Right lobe of liver (tissue), 6 donors: ENCODE measurements around the gene PTCD3. TPM values are rescaled to one million over a fixed set of nuclear protein-coding genes. Genes with fewer than 3 reads are reported as not detected.

Experiments
- ATAC-seq, 4 donors: fragments of 200-7000 bp; cut with Tn5 transposase; one replicate each; pipeline ENCODE4 v1.9.1; 2020; ENCODE audit warnings: mild to moderate bottlenecking in 4 of 4, moderate library complexity in 4 of 4
- DNase-seq, 3 donors: peaks; one replicate each; pipeline ENCODE4 v3.0.0-alpha.2; 2020
- H3K27ac ChIP-seq, 3 donors: fragments of 200-600 bp; one replicate each; pipeline ENCODE4 v1.8.0; 2022
- H3K27me3 ChIP-seq, 2 donors: fragments of 200-600 bp; one replicate each; pipeline ENCODE4 v1.8.0; 2022
- H3K36me3 ChIP-seq, 4 donors: fragments of 200-600 bp; sonication (generic) in 1 of 4; one replicate each; pipeline versions ENCODE4 v1.5.1 to v1.8.0; 2017 to 2022; ENCODE audit warnings: control low read depth in 1 of 4
- H3K4me1 ChIP-seq, 4 donors: fragments of 200-600 bp; sonication (generic) in 1 of 4; one replicate each; pipeline versions ENCODE4 v1.5.1 to v1.8.0; 2017 to 2022; ENCODE audit warnings: control low read depth in 1 of 4
- H3K4me3 ChIP-seq, 3 donors: fragments of 200-600 bp; one replicate each; pipeline ENCODE4 v1.8.0; 2022
- H3K9me3 ChIP-seq, 4 donors: fragments of 200-600 bp; sonication (generic) in 1 of 4; one replicate each; pipeline versions ENCODE4 v1.5.1 to v1.8.0; 2017 to 2022; ENCODE audit warnings: control low read depth in 1 of 4
- POLR2A ChIP-seq: fragments of 450-650 bp; IDR thresholded peaks from one replicate; pipeline ENCODE4 v1.6.1; 2017; ENCODE audit warnings: antibody characterized with exemption, mild to moderate bottlenecking
- WGBS: methylation state at CpG from one replicate; pipeline ENCODE4 v1.1.6; 2018; ENCODE audit warnings: low coverage, low lambda C conversion rate; ENCODE audit not compliant: insufficient coverage; ENCODE audit errors: missing lambda C conversion rate; 5-methylcytosine and 5-hydroxymethylcytosine counted together
- intact Hi-C, 2 donors: fragments of 100-400 bp; cut with DNase I; formaldehyde crosslinking; loops; one replicate each; pipeline versions ENCODE4 v1.11.2 to v1.14.1; 2022
- total RNA-seq, 6 experiments: library from RNA; depleted of rRNA in 2 of 6; stranded (reverse); fragments of >200 nt in 2 of 6; fragmentation: NEBNext Ultra II Directional in 3 of 6; extraction: Animal tissue kit (Norgen Biotek cat#: 25700) in 3 of 6; gene quantifications; one replicate each; pipeline versions ENCODE4 v1.1.0 to v1.2.4, GENCODE V29; 2016 to 2023
- TF ChIP-seq, protein P1 (sequence below), 4 donors: fragments of 200-600 bp in 3 of 4; fragments of 450-650 bp in 1 of 4; IDR thresholded peaks; one replicate each; pipeline versions ENCODE4 v1.5.1 to v1.8.0; 2016 to 2022; ENCODE audit warnings: antibody characterized with exemption in 4 of 4, mild to moderate bottlenecking in 2 of 4
- donor health status: DM: no; HTN: yes; CAD: no.
- donor health status: DM: no; HTN: no; CAD: no.
- donor health status: DM: no; HTN: no; CAD: no.
- donor health status: DM: no; HTN: yes; CAD: no.
- donor health status: DM: no; HTN: yes; CAD: no.

The PTCD3 gene
- total RNA-seq, 6 experiments from 2014 or later = 47.6 to 68.2 (median 56.1) TPM

DNA sequence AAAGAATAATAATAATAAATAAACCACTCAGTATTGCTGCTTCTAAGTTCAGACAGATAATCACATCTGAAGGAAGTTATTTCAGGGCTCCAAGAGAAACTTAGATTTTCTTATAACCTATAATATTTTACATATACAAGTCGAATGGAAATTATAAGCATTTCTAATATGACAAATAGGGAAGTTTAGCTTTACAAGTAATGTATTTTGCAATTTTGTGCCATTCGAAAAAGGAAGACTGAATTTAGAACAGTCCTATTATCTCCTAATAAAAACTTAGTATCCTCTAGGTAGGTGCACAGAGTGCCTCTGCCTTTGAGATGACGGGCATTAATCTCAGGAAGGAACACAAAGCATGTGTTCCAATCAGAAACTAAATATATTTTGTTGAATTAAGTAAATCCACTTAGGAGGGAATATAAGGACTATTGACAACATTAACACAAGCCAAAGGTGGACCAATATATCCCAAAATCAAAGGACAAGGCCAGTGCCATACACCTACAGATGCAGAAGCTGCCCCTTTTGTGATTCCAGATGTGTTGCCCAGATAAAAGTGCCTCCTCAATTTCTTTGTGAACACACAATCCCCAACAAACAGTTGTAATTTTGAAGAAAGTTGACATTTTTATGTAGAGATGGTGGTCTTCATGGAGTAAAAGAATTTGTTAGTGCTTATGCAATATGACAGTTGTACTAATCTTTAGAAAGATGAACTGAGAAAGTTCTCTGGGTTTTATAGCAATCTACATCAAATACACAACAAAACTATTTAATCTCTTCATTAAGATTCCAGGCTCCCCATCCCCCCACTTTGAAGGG is 36.6 kb downstream of the PTCD3 start:
- 55% methylated on average over 3 of the region's 3 CpGs for WGBS
- H3K4me1 ChIP-seq = no peaks in the 10 kb centered on the region

DNA sequence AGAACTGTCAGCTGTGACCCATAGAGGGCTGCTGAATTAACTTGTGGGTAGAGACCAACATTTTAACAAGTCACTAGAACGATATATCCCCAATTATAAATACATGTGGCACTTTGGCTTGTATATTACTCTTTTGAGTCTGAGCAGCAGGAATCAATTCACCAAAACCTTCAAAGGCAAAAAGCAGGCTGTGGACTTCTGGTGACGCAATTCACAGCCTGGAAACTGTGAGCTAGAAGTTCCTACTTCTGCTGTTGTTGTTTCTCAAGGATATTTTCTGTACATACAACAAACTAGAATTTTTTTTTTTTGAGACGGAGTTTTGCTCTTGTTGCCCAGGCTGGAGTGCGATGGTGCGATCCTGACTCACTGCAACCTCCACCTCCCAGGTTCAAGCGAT is 37.3 kb downstream of the PTCD3 start:
- no peak for DNase-seq
- Histone ChIP-seq H3K4me1 (no peaks in the 10 kb centered on the region), H3K27me3 (no peaks in the 10 kb centered on the region), H3K36me3 (peaks cover 0 to 87% (median 35%) of the 10 kb centered on the region in 4 donors), H3K27ac (no peak overlapping the region), H3K4me3 (no peak overlapping the region), H3K9me3 (no peaks in the 10 kb centered on the region)
- no peak for ATAC-seq
- TF ChIP-seq, protein P1, sequence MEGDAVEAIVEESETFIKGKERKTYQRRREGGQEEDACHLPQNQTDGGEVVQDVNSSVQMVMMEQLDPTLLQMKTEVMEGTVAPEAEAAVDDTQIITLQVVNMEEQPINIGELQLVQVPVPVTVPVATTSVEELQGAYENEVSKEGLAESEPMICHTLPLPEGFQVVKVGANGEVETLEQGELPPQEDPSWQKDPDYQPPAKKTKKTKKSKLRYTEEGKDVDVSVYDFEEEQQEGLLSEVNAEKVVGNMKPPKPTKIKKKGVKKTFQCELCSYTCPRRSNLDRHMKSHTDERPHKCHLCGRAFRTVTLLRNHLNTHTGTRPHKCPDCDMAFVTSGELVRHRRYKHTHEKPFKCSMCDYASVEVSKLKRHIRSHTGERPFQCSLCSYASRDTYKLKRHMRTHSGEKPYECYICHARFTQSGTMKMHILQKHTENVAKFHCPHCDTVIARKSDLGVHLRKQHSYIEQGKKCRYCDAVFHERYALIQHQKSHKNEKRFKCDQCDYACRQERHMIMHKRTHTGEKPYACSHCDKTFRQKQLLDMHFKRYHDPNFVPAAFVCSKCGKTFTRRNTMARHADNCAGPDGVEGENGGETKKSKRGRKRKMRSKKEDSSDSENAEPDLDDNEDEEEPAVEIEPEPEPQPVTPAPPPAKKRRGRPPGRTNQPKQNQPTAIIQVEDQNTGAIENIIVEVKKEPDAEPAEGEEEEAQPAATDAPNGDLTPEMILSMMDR (IDR thresholded peaks at IDR 0.05) = no peak
- TF ChIP-seq POLR2A = no peak
- WGBS = 86% methylated on average over 6 of the region's 6 CpGs
- intact Hi-C loops = no loop called here

More for the DNA sequence above, 36.6 kb downstream of the PTCD3 start:
- Histone ChIP-seq H3K9me3 (no peaks in the 10 kb centered on the region), H3K4me3 (no peak overlapping the region), H3K36me3 (peaks cover 0 to 87% (median 36%) of the 10 kb centered on the region in 4 donors), H3K27me3 (no peaks in the 10 kb centered on the region), H3K27ac (no peak overlapping the region)
- DNase-seq (no peak), ATAC-seq (no peak)
- intact Hi-C loops = no loop called here
- TF ChIP-seq, protein P1 (IDR thresholded peaks at IDR 0.05) = no peak
- TF ChIP-seq POLR2A = no peak

DNA sequence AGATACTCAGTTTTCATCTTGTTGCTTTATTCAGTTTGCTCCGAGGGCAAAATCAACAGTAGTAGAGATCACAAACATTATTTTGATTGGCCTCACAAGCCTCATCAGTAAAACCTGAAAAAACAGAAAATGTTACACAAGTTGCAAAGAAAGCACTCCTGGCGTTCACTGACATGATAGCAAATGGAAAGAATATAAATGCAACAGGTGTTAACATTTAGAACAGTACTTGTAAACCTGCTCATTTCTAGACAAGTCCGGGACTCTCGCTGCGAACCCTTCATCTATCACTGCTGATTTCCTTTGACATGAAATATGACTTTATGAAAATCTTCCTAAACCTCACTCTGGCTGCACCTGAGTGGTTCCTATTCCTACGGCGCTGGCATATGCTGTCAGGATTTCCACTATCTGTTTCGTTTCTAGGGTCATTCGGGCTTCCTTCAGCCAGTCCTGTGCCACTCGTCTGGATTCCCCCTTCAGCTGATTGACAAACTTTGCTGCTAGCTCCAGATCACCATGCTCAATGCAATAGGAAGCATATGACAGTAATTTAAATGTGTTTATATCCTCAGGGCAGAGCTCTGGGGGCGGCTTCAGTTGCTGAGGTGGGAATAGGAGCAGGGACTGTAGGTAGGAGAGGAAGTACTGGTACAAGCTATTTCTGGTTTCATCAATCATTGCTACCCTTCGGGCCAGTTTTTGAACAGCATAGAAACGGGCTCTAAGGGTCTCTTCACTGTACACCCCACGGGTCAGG is 38.1 kb downstream of the PTCD3 start:
- DNase-seq (no peak), ATAC-seq (peak in 1 of 4 donors; percentile 7)
- 89% methylated on average over 11 of the region's 14 CpGs for WGBS
- Histone ChIP-seq H3K27me3 (no peaks in the 10 kb centered on the region), H3K36me3 (peaks cover 0 to 88% (median 36%) of the 10 kb centered on the region in 4 donors), H3K4me1 (no peaks in the 10 kb centered on the region), H3K27ac (no peak overlapping the region), H3K9me3 (no peaks in the 10 kb centered on the region), H3K4me3 (no peak overlapping the region)
- TF ChIP-seq POLR2A = no peak
- TF ChIP-seq, protein P1 (IDR thresholded peaks at IDR 0.05) = no peak
- intact Hi-C loops = no loop called here

DNA sequence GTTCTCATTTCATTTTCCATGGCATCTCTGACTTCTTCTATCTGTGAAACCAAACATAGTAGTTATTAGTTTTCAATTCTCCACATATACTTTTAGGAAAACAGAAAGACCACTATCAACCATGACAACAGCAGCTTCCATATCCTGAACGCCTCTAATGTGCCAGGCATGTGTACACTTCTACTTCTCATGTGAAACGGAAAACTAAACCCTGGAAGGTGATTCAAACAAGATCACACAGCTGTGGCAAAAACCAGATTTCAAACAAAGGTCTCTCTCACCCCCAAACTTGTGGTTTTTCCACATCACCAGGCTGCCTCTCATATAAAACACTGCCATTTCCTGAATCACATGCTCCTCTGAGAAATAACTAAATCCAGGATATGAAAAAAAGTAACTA is 41.8 kb downstream of the PTCD3 start:
- Histone ChIP-seq H3K4me3 (no peak overlapping the region), H3K9me3 (no peaks in the 10 kb centered on the region), H3K27me3 (no peaks in the 10 kb centered on the region), H3K36me3 (peaks cover 0 to 87% (median 47%) of the 10 kb centered on the region in 4 donors), H3K27ac (no peak overlapping the region), H3K4me1 (no peaks in the 10 kb centered on the region)
- ATAC-seq = no peak
- TF ChIP-seq, protein P1 (IDR thresholded peaks at IDR 0.05) = no peak
- TF ChIP-seq POLR2A = no peak
- DNase-seq = no peak
- 87% methylated on average over 2 of the region's 2 CpGs for WGBS
- intact Hi-C loops = no loop called here
